MCF 10A (cell line): ENCODE results near the gene PRKAR2B. TPM values are rescaled to one million over a fixed set of nuclear protein-coding genes. Genes with fewer than 3 reads are reported as not detected.

ENCODE experiments used
- BruUV-seq: library from RNA; stranded (reverse); fragments of 400-500 nt; replicated peaks from 2 replicates; lab custom pipeline; 2021; lab: Mats Ljungman, UMichigan
- CTCF ChIA-PET: fragments of 300-600 bp; sonication (Branson Sonifier 250); formaldehyde crosslinking; extraction: SDS; loops from one replicate; lab custom pipeline; 2021; ENCODE audit warnings: antibody characterized with exemption, inconsistent platforms; lab: Yijun Ruan, JAX
- POLR2A ChIA-PET: fragments of 300-600, 350-650 bp; sonication (Branson Sonifier 250); formaldehyde crosslinking; extraction: SDS; loops from one replicate; lab custom pipeline; 2020; ENCODE audit warnings: antibody characterized with exemption, inconsistent platforms; lab: Yijun Ruan, JAX
- DNase-seq: peaks from one replicate; pipeline ENCODE4 v3.0.0-alpha.2; 2018; ENCODE audit not compliant: unreplicated experiment
- H3K27ac Mint-ChIP-seq: one replicate; pipeline ENCODE4 v1.8.0; 2022; ENCODE audit warnings: mild to moderate bottlenecking, low read depth, mixed read lengths; ENCODE audit not compliant: unreplicated experiment
- H3K27me3 Mint-ChIP-seq: one replicate; pipeline ENCODE4 v1.8.0; 2022; ENCODE audit warnings: mixed read lengths; ENCODE audit not compliant: insufficient read depth, unreplicated experiment
- H3K36me3 Mint-ChIP-seq: one replicate; pipeline ENCODE4 v1.8.0; 2022; ENCODE audit warnings: mild to moderate bottlenecking, moderate library complexity, mixed read lengths; ENCODE audit not compliant: insufficient read depth, unreplicated experiment
- H3K4me1 Mint-ChIP-seq: one replicate; pipeline ENCODE4 v1.8.0; 2022; ENCODE audit warnings: mixed read lengths; ENCODE audit not compliant: insufficient read depth, unreplicated experiment
- H3K4me3 Mint-ChIP-seq: one replicate; pipeline ENCODE4 v1.8.0; 2022; ENCODE audit warnings: mild to moderate bottlenecking, moderate library complexity, mixed read lengths; ENCODE audit not compliant: unreplicated experiment
- H3K9me3 Mint-ChIP-seq: one replicate; pipeline ENCODE4 v1.8.0; 2022; ENCODE audit warnings: mixed read lengths; ENCODE audit not compliant: unreplicated experiment
- intact Hi-C: fragments of 100-400 bp; cut with micrococcal nuclease; formaldehyde crosslinking; loops from 2 replicates; pipeline ENCODE4 v1.14.1; 2022
- total RNA-seq: library from RNA; stranded (reverse); gene quantifications from 2 replicates; pipeline ENCODE4 v1.2.3, GENCODE V29; 2022
- TF ChIP-seq, protein P1 (sequence below): fragments of 200-600 bp; IDR thresholded peaks from one replicate; pipeline ENCODE4 v1.8.0; 2022; ENCODE audit warnings: antibody characterized with exemption, mild to moderate bottlenecking; ENCODE audit not compliant: unreplicated experiment

PRKAR2B gene
- total RNA-seq, 1 experiment from 2014 or later: not detected

GRCh38 chr7:107167483-107168232, 123.2 kb downstream of the PRKAR2B start:
- Mint-ChIP-seq H3K4me3 (peak overlapping the region; percentile 93), H3K9me3 (no peaks in the 10 kb centered on the region), H3K27me3 (no peaks in the 10 kb centered on the region), H3K27ac (peak overlapping the region; percentile 100), H3K36me3 (peaks cover 19% of the 10 kb centered on the region), H3K4me1 (peaks cover 5% of the 10 kb centered on the region)
- ChIA-PET POLR2A (interaction anchor here (0.7 to 7.0 kb wide), 31 partner anchors 9 to 1404 kb away, joined by 3 to 126 read pairs (median 4); partner anchors contain the start of genes CBLL1, COG5, DUS4L and PRKAR2B), CTCF (interaction anchor here (0.6 to 9.5 kb wide), 14 partner anchors 10 to 393 kb away, joined by 3 to 99 read pairs (median 4); no protein-coding TSS in a partner anchor)
- BruUV-seq: TSS peak; percentile 89
- TF ChIP-seq, protein P1, sequence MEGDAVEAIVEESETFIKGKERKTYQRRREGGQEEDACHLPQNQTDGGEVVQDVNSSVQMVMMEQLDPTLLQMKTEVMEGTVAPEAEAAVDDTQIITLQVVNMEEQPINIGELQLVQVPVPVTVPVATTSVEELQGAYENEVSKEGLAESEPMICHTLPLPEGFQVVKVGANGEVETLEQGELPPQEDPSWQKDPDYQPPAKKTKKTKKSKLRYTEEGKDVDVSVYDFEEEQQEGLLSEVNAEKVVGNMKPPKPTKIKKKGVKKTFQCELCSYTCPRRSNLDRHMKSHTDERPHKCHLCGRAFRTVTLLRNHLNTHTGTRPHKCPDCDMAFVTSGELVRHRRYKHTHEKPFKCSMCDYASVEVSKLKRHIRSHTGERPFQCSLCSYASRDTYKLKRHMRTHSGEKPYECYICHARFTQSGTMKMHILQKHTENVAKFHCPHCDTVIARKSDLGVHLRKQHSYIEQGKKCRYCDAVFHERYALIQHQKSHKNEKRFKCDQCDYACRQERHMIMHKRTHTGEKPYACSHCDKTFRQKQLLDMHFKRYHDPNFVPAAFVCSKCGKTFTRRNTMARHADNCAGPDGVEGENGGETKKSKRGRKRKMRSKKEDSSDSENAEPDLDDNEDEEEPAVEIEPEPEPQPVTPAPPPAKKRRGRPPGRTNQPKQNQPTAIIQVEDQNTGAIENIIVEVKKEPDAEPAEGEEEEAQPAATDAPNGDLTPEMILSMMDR: peak; percentile 45
- peak; percentile 90 for DNase-seq
- intact Hi-C loops: loop anchor here (10.0 kb wide), 1 partner anchor 1103 kb away; no protein-coding TSS in a partner anchor

DNA sequence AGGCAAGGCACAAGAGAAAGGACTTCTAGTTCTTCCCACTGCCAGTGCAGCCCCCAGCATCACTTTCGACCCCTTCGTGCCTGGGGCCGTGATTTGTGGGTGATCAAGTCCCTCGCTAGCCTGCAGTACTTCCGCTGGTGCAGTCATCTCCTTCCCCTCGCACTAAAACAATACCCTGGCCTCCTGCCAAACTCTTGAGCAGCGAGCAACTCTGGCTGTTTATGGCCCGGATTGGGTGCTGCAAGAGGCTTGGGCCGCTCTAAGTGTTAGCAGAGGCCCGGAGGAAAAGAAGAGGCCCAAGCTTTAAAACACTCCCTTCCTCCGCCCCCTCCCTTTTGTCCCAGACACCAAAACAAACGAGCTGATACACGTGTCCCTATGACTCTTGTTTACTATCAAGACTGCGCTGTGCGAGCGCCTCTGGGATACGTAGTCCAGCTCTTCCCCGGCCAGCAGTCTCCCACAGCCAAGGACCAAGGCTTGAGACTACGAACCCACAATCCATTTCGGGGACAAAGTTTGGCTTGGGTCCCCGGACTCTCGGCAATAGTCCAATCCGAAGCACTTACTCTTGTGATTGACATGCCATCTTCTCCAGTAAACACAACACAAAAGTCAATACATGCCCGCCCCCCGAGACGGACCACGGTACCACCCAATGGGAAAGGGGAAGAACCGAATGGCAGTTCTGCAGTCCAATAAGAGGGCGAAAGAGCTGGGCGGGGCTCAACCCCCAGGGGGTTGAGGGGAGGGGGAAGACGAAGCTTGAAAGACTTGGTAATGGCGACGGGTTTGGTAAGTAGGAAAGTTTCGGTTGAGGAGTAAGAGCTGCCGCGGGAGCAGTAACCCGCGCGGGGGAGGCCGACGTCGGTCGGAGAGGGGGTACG, 124.0 kb downstream of the PRKAR2B start, which contains the start of gene HBP1:
Gene HBP1, plus strand, starts transcription at position 771 of the 887 bp plus-strand sequence. CDS start 10,891 bp downstream, outside the sequence.
- Mint-ChIP-seq H3K27me3 (no peaks in the 10 kb centered on the region), H3K4me1 (peaks cover 10% of the 10 kb centered on the region), H3K36me3 (peaks cover 28% of the 10 kb centered on the region), H3K4me3 (peak within 1 kb of the TSS; percentile 93), H3K27ac (peak within 1 kb of the TSS; percentile 100), H3K9me3 (no peaks in the 10 kb centered on the region)
- intact Hi-C loops: loop anchor here (10.0 kb wide), 1 partner anchor 1104 kb away; no protein-coding TSS in a partner anchor
- ChIA-PET POLR2A (interaction anchor here (0.5 to 7.0 kb wide), 43 partner anchors 10 to 1403 kb away, joined by 3 to 126 read pairs (median 3); partner anchors contain the start of genes CBLL1, COG5, DLD and DUS4L), CTCF (interaction anchor here (0.6 to 9.5 kb wide), 11 partner anchors 10 to 583 kb away, joined by 3 to 99 read pairs (median 4); no protein-coding TSS in a partner anchor)
- TF ChIP-seq, protein P1: no peak
- no TSS peak for BruUV-seq
- DNase-seq: peak; percentile 100

- DNase-seq: peak; percentile 98
- ChIA-PET POLR2A (interaction anchor here (0.5 to 7.0 kb wide), 41 partner anchors 8 to 1402 kb away, joined by 3 to 126 read pairs (median 3); partner anchors contain the start of genes BCAP29, CBLL1, COG5 and DLD), CTCF (interaction anchor here (0.6 to 9.5 kb wide), 9 partner anchors 9 to 617 kb away, joined by 3 to 99 read pairs (median 5); no protein-coding TSS in a partner anchor)
- Mint-ChIP-seq H3K4me1 (peaks cover 18% of the 10 kb centered on the region), H3K36me3 (peaks cover 32% of the 10 kb centered on the region), H3K27ac (peak overlapping the region; percentile 100), H3K9me3 (no peaks in the 10 kb centered on the region), H3K4me3 (peak overlapping the region; percentile 93), H3K27me3 (no peaks in the 10 kb centered on the region)
- TF ChIP-seq, protein P1: no peak
- no TSS peak for BruUV-seq
- intact Hi-C loops: loop anchor here (10.0 kb wide), 1 partner anchor 1105 kb away; no protein-coding TSS in a partner anchor
These were observed 124.9 kb downstream of the PRKAR2B start for GRCh38 chr7:107169120-107170050.
